ENCODE measurements around the gene RAB3C. TPM values are rescaled to one million over a fixed set of nuclear protein-coding genes. Genes with fewer than 3 reads are reported as not detected.

The RAB3C gene
- total RNA-seq, 1 donor from 2014 or later: 0.47 TPM

GRCh38 chr5:58794875-58795274, 212.0 kb downstream of the RAB3C start:
- no peak overlapping the region for H3K27ac Mint-ChIP-seq
- POLR2A ChIA-PET: no interaction called here
- H3K9me3 Mint-ChIP-seq: no peaks in the 10 kb centered on the region
- CTCF ChIA-PET: no interaction called here
- H3K27me3 Mint-ChIP-seq: no peaks in the 10 kb centered on the region
- no peak overlapping the region for H3K4me3 Mint-ChIP-seq
- DNase-seq: no peak
- H3K36me3 Mint-ChIP-seq (ENCODE audit: low read depth): no peaks in the 10 kb centered on the region
- intact Hi-C loops (cut with micrococcal nuclease): no loop called here
- H3K4me1 Mint-ChIP-seq: peaks cover 4% of the 10 kb centered on the region
- ATAC-seq (ENCODE audit: low read depth): no peak
- no peak for TF ChIP-seq CTCF (IDR thresholded peaks at IDR 0.05)

- intact Hi-C loops (cut with micrococcal nuclease): no loop called here
- Mint-ChIP-seq H3K4me1 (peaks cover 4% of the 10 kb centered on the region), H3K36me3 (ENCODE audit: low read depth) (no peaks in the 10 kb centered on the region), H3K27me3 (peaks cover under 1% of the 10 kb centered on the region), H3K27ac (no peak overlapping the region), H3K9me3 (no peaks in the 10 kb centered on the region), H3K4me3 (no peak overlapping the region)
- POLR2A ChIA-PET: no interaction called here
- no peak for DNase-seq
- no peak for ATAC-seq (ENCODE audit: low read depth)
- CTCF ChIA-PET: no interaction called here
- TF ChIP-seq CTCF (IDR thresholded peaks at IDR 0.05): no peak
Measured at GRCh38 chr5:58795327-58795726, 212.5 kb downstream of the RAB3C start.

- intact Hi-C loops (cut with micrococcal nuclease): no loop called here
- ATAC-seq (ENCODE audit: low read depth) (no peak), DNase-seq (no peak)
- Mint-ChIP-seq H3K9me3 (no peaks in the 10 kb centered on the region), H3K4me3 (no peak overlapping the region), H3K36me3 (ENCODE audit: low read depth) (no peaks in the 10 kb centered on the region), H3K27me3 (peaks cover 5% of the 10 kb centered on the region), H3K27ac (no peak overlapping the region), H3K4me1 (peaks cover 4% of the 10 kb centered on the region)
- no peak for TF ChIP-seq CTCF (IDR thresholded peaks at IDR 0.05)
- ChIA-PET POLR2A (no interaction called here), CTCF (interaction anchor here (0.7 kb wide), 1 partner anchor 320 kb away, joined by 3 read pairs; no protein-coding TSS in a partner anchor)
Measured at GRCh38 chr5:58797021-58797420, 214.1 kb downstream of the RAB3C start.

GRCh38 chr5:58800356-58800755, 217.5 kb downstream of the RAB3C start:
- no peak for TF ChIP-seq CTCF (IDR thresholded peaks at IDR 0.05)
- CTCF ChIA-PET: no interaction called here
- Mint-ChIP-seq H3K27ac (no peak overlapping the region), H3K27me3 (peaks cover 5% of the 10 kb centered on the region), H3K4me1 (no peaks in the 10 kb centered on the region), H3K4me3 (no peak overlapping the region), H3K9me3 (no peaks in the 10 kb centered on the region), H3K36me3 (ENCODE audit: low read depth) (no peaks in the 10 kb centered on the region)
- ATAC-seq (ENCODE audit: low read depth) (no peak), DNase-seq (no peak)
- intact Hi-C loops (cut with micrococcal nuclease): no loop called here
- POLR2A ChIA-PET: no interaction called here

- intact Hi-C loops (cut with micrococcal nuclease): no loop called here
- ATAC-seq (ENCODE audit: low read depth): no peak
- Mint-ChIP-seq H3K36me3 (ENCODE audit: low read depth) (no peaks in the 10 kb centered on the region), H3K4me3 (no peak overlapping the region), H3K27ac (no peak overlapping the region), H3K4me1 (no peaks in the 10 kb centered on the region), H3K27me3 (peaks cover 5% of the 10 kb centered on the region), H3K9me3 (no peaks in the 10 kb centered on the region)
- ChIA-PET POLR2A (no interaction called here), CTCF (no interaction called here)
- DNase-seq: no peak
- no peak for TF ChIP-seq CTCF (IDR thresholded peaks at IDR 0.05)
Measured at GRCh38 chr5:58800861-58801540, 218.1 kb downstream of the RAB3C start.

Data from activated B cell treated with CpG ODN at 0.5 μM for 24 hours (primary cell).